Measurements from ENCODE around the gene EDAR.

The EDAR gene

GRCh38 chr2:109017017-109017416 is 28.0 kb upstream of the EDAR start:
- TF ChIP-seq CTCF (conservative IDR thresholded peaks at IDR 0.05) = no peak

GRCh38 chr2:109016376-109016775 is 27.4 kb upstream of the EDAR start:
- no peak overlapping the region for H3K27ac ChIP-seq
- TF ChIP-seq CTCF (conservative IDR thresholded peaks at IDR 0.05) = no peak

More at GRCh38 chr2:109017017-109017416, 28.0 kb upstream of the EDAR start:
- H3K27ac ChIP-seq = no peak overlapping the region

- no peak overlapping the region for H3K27ac ChIP-seq
- TF ChIP-seq CTCF (conservative IDR thresholded peaks at IDR 0.05) = no peak
Observed at GRCh38 chr2:109014476-109014875, 25.5 kb upstream of the EDAR start.

GRCh38 chr2:109013051-109013450 is 24.0 kb upstream of the EDAR start:
- H3K27ac ChIP-seq = no peak overlapping the region
- TF ChIP-seq CTCF (conservative IDR thresholded peaks at IDR 0.05) = no peak

GRCh38 chr2:109009920-109010610 is 21.0 kb upstream of the EDAR start:
- no peak for TF ChIP-seq CTCF (conservative IDR thresholded peaks at IDR 0.05)

GRCh38 chr2:109006971-109007370 is 18.0 kb upstream of the EDAR start:
- no peak overlapping the region for H3K27ac ChIP-seq
- no peak for TF ChIP-seq CTCF (conservative IDR thresholded peaks at IDR 0.05)

More at GRCh38 chr2:109009920-109010610, 21.0 kb upstream of the EDAR start:
- peak overlapping the region; percentile 38 for H3K27ac ChIP-seq

- no peak for TF ChIP-seq CTCF (conservative IDR thresholded peaks at IDR 0.05)
- H3K27ac ChIP-seq = no peak overlapping the region
Observed at GRCh38 chr2:109005686-109006204, 16.7 kb upstream of the EDAR start.

Data from VCaP (cell line).